HEK293 (cell line): ENCODE measurements around the gene TTC39C.

Experiments
- IKZF3 ChIP-seq: fragments of 450-650 bp; IDR thresholded peaks from 2 replicates; pipeline ENCODE4 v1.5.0; 2018; ENCODE audit warnings: missing biosample characterization, mild to moderate bottlenecking, missing genetic modification characterization, moderate library complexity
- KLF9 ChIP-seq: fragments of 450-650 bp; formaldehyde crosslinking; IDR thresholded peaks from 2 replicates; pipeline ENCODE4 v1.5.1; 2016; ENCODE audit warnings: missing biosample characterization, missing genetic modification characterization, low read depth
- OVOL3 ChIP-seq: fragments of 450-650 bp; formaldehyde crosslinking; IDR thresholded peaks from 2 replicates; pipeline ENCODE4 v1.5.1; 2016; ENCODE audit warnings: missing biosample characterization, missing genetic modification characterization
- PRDM1 ChIP-seq: fragments of 450-650 bp; formaldehyde crosslinking; IDR thresholded peaks from 2 replicates; pipeline ENCODE4; 2016; ENCODE audit warnings: missing biosample characterization, missing genetic modification characterization
- SCRT2 ChIP-seq: fragments of 450-650 bp; formaldehyde crosslinking; IDR thresholded peaks from 2 replicates; pipeline ENCODE4 v1.5.1; 2016; ENCODE audit warnings: missing biosample characterization, missing genetic modification characterization
- SETDB1 ChIP-seq: IDR thresholded peaks from one replicate; pipeline ENCODE4 v1.6.1; 2017; ENCODE audit warnings: mild to moderate bottlenecking, low read length, moderate library complexity, mixed read lengths; ENCODE audit not compliant: insufficient read length
- ZBTB20 ChIP-seq: fragments of 450-650 bp; formaldehyde crosslinking; IDR thresholded peaks from 2 replicates; pipeline ENCODE4 v1.5.1; 2016; ENCODE audit warnings: missing biosample characterization, missing genetic modification characterization
- ZBTB21 ChIP-seq: fragments of 450-650 bp; formaldehyde crosslinking; IDR thresholded peaks from 2 replicates; pipeline ENCODE4 v1.5.1; 2017; ENCODE audit warnings: missing biosample characterization, missing genetic modification characterization
- ZFP3 ChIP-seq: fragments of 450-650 bp; formaldehyde crosslinking; IDR thresholded peaks from 2 replicates; pipeline ENCODE4 v1.5.1; 2016; ENCODE audit warnings: low read depth, missing biosample characterization, missing genetic modification characterization
- ZFP37 ChIP-seq: fragments of 450-650 bp; formaldehyde crosslinking; IDR thresholded peaks from 2 replicates; pipeline ENCODE4 v1.5.1; 2016; ENCODE audit warnings: missing biosample characterization, missing genetic modification characterization
- ZNF174 ChIP-seq: fragments of 450-650 bp; formaldehyde crosslinking; IDR thresholded peaks from 2 replicates; pipeline ENCODE4 v1.5.0; 2017; ENCODE audit warnings: missing biosample characterization, mild to moderate bottlenecking, missing genetic modification characterization
- ZNF366 ChIP-seq: fragments of 450-650 bp; formaldehyde crosslinking; conservative IDR thresholded peaks from 2 replicates; pipeline ENCODE4 v1.5.1; 2016; ENCODE audit warnings: missing biosample characterization, missing genetic modification characterization
- ZNF544 ChIP-seq: fragments of 450-650 bp; formaldehyde crosslinking; IDR thresholded peaks from 2 replicates; pipeline ENCODE4 v1.5.0; 2017; ENCODE audit warnings: missing biosample characterization, missing genetic modification characterization
- ZNF549 ChIP-seq: fragments of 450-650 bp; IDR thresholded peaks from 2 replicates; pipeline ENCODE4 v1.5.1; 2018; ENCODE audit warnings: missing biosample characterization, missing genetic modification characterization, mild to moderate bottlenecking, inconsistent platforms, moderate library complexity
- ZNF623 ChIP-seq: fragments of 450-650 bp; formaldehyde crosslinking; IDR thresholded peaks from 2 replicates; pipeline ENCODE4 v1.5.1; 2016; ENCODE audit warnings: missing biosample characterization, missing genetic modification characterization
- ZNF707 ChIP-seq: fragments of 450-650 bp; formaldehyde crosslinking; IDR thresholded peaks from 2 replicates; pipeline ENCODE4 v1.5.1; 2016; ENCODE audit warnings: missing biosample characterization, missing genetic modification characterization
- ZNF843 ChIP-seq: fragments of 450-650 bp; formaldehyde crosslinking; IDR thresholded peaks from 2 replicates; pipeline ENCODE4 v1.5.1; 2016; ENCODE audit warnings: missing biosample characterization, missing genetic modification characterization
- ZXDB ChIP-seq: fragments of 450-650 bp; formaldehyde crosslinking; IDR thresholded peaks from 2 replicates; pipeline ENCODE4 v1.5.1; 2016; ENCODE audit warnings: missing biosample characterization, missing genetic modification characterization
- TF ChIP-seq, protein P1 (sequence below): fragments of 450-650 bp; formaldehyde crosslinking; IDR thresholded peaks from 2 replicates; pipeline ENCODE4 v1.5.1; 2016; ENCODE audit warnings: missing biosample characterization, missing genetic modification characterization
- TF ChIP-seq, protein P2 (sequence below): fragments of 450-650 bp; formaldehyde crosslinking; IDR thresholded peaks from 2 replicates; pipeline ENCODE4 v1.5.1; 2016; ENCODE audit warnings: missing biosample characterization, missing genetic modification characterization, borderline replicate concordance
- TF ChIP-seq, protein P3 (sequence below): fragments of 450-650 bp; formaldehyde crosslinking; IDR thresholded peaks from 2 replicates; pipeline ENCODE4 v1.5.1; 2016; ENCODE audit warnings: missing biosample characterization, missing genetic modification characterization
- TF ChIP-seq, protein P4 (sequence below): fragments of 450-650 bp; formaldehyde crosslinking; IDR thresholded peaks from 2 replicates; pipeline ENCODE4 v1.5.1; 2016; ENCODE audit warnings: missing biosample characterization, missing genetic modification characterization
- TF ChIP-seq, protein P5 (sequence below): fragments of 450-650 bp; formaldehyde crosslinking; IDR thresholded peaks from 2 replicates; pipeline ENCODE4 v1.5.1; 2016; ENCODE audit warnings: missing biosample characterization, missing genetic modification characterization
- TF ChIP-seq, protein P6 (sequence below): fragments of 450-650 bp; formaldehyde crosslinking; optimal IDR thresholded peaks from 2 replicates; pipeline ENCODE3; 2016; ENCODE audit warnings: missing biosample characterization, mild to moderate bottlenecking, missing genetic modification characterization

Gene TTC39C

DNA sequence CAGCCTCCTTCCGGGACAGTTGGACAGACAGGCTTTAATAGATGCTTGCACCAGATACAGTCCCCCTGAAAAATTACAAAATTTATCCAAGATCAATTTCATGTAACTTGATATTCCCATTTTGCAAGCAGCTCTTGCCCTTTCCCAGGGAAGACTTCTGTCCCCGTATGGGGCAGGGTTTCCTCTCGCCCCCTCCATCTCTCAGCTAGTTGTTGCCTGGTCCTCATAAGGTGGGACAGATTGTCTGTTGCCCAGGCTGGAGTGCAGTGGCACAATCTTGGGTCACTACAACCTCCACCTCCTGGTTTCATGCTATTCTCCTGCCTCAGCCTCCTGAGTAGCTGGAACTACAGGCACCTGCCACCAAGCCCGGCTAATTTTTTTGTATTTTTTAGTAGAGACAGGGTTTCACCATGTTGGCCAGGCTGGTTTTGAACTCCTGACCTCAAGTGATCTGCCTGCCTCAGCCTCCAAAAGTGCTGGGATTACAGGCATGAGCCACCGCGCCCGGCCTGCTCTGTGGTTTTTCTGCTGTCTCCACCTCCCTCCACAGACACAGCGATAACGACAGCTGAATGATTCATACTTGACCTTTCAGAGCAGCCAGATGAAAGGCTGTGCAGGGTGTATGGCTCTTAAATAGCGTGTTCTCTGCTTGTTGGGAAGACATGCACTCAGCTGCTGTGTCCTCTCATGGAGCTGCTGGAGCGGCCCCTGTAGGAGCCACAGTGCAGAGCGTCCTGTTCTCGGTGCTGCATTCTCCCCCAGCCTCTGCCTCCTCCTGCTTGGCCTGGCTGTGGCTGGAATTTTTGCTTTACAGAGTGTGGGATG is 61.4 kb downstream of the TTC39C start (continued):
- TF ChIP-seq ZXDB (tag by site-specific recombination) (peak; percentile 90), IKZF3 (tag by site-specific recombination) (peak; percentile 89), ZNF707 (tag by site-specific recombination) (no peak), ZBTB20 (tag by site-specific recombination) (no peak), OVOL3 (peak; percentile 60; the same call in 1 of the 2 replicates), KLF9 (0 out of 2 replicates have a peak, but pooled peaks have one; percentile 16), ZBTB21 (no peak), ZNF366 (peak; percentile 96), SETDB1 (peak; percentile 56), ZNF843 (tag by site-specific recombination) (peak; percentile 85), ZNF623 (no peak), ZFP37 (peak; percentile 94), ZFP3 (tag by site-specific recombination) (no peak), ZNF544 (tag by site-specific recombination) (no peak), PRDM1 (tag by site-specific recombination) (peak; percentile 87), ZNF174 (tag by site-specific recombination) (no peak), ZNF549 (tag by site-specific recombination) (no peak), SCRT2 (0 out of 2 replicates have a peak, but pooled peaks have one; percentile 27)
- TF ChIP-seq, protein P1, sequence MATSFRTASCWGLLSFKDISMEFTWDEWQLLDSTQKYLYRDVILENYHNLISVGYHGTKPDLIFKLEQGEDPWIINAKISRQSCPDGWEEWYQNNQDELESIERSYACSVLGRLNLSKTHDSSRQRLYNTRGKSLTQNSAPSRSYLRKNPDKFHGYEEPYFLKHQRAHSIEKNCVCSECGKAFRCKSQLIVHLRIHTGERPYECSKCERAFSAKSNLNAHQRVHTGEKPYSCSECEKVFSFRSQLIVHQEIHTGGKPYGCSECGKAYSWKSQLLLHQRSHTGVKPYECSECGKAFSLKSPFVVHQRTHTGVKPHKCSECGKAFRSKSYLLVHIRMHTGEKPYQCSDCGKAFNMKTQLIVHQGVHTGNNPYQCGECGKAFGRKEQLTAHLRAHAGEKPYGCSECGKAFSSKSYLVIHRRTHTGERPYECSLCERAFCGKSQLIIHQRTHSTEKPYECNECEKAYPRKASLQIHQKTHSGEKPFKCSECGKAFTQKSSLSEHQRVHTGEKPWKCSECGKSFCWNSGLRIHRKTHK (tag by site-specific recombination), result no peak
- TF ChIP-seq, protein P2, sequence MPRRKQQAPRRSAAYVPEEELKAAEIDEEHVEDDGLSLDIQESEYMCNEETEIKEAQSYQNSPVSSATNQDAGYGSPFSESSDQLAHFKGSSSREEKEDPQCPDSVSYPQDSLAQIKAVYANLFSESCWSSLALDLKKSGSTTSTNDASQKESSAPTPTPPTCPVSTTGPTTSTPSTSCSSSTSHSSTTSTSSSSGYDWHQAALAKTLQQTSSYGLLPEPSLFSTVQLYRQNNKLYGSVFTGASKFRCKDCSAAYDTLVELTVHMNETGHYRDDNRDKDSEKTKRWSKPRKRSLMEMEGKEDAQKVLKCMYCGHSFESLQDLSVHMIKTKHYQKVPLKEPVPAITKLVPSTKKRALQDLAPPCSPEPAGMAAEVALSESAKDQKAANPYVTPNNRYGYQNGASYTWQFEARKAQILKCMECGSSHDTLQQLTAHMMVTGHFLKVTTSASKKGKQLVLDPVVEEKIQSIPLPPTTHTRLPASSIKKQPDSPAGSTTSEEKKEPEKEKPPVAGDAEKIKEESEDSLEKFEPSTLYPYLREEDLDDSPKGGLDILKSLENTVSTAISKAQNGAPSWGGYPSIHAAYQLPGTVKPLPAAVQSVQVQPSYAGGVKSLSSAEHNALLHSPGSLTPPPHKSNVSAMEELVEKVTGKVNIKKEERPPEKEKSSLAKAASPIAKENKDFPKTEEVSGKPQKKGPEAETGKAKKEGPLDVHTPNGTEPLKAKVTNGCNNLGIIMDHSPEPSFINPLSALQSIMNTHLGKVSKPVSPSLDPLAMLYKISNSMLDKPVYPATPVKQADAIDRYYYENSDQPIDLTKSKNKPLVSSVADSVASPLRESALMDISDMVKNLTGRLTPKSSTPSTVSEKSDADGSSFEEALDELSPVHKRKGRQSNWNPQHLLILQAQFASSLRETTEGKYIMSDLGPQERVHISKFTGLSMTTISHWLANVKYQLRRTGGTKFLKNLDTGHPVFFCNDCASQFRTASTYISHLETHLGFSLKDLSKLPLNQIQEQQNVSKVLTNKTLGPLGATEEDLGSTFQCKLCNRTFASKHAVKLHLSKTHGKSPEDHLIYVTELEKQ, result peak; percentile 24; the same call in 1 of the 2 replicates
- TF ChIP-seq, protein P3, sequence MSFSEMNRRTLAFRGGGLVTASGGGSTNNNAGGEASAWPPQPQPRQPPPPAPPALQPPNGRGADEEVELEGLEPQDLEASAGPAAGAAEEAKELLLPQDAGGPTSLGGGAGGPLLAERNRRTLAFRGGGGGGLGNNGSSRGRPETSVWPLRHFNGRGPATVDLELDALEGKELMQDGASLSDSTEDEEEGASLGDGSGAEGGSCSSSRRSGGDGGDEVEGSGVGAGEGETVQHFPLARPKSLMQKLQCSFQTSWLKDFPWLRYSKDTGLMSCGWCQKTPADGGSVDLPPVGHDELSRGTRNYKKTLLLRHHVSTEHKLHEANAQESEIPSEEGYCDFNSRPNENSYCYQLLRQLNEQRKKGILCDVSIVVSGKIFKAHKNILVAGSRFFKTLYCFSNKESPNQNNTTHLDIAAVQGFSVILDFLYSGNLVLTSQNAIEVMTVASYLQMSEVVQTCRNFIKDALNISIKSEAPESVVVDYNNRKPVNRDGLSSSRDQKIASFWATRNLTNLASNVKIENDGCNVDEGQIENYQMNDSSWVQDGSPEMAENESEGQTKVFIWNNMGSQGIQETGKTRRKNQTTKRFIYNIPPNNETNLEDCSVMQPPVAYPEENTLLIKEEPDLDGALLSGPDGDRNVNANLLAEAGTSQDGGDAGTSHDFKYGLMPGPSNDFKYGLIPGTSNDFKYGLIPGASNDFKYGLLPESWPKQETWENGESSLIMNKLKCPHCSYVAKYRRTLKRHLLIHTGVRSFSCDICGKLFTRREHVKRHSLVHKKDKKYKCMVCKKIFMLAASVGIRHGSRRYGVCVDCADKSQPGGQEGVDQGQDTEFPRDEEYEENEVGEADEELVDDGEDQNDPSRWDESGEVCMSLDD (tag by site-specific recombination), result no peak
- TF ChIP-seq, protein P4, sequence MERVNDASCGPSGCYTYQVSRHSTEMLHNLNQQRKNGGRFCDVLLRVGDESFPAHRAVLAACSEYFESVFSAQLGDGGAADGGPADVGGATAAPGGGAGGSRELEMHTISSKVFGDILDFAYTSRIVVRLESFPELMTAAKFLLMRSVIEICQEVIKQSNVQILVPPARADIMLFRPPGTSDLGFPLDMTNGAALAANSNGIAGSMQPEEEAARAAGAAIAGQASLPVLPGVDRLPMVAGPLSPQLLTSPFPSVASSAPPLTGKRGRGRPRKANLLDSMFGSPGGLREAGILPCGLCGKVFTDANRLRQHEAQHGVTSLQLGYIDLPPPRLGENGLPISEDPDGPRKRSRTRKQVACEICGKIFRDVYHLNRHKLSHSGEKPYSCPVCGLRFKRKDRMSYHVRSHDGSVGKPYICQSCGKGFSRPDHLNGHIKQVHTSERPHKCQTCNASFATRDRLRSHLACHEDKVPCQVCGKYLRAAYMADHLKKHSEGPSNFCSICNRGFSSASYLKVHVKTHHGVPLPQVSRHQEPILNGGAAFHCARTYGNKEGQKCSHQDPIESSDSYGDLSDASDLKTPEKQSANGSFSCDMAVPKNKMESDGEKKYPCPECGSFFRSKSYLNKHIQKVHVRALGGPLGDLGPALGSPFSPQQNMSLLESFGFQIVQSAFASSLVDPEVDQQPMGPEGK (tag by site-specific recombination), result peak; percentile 67
- TF ChIP-seq, protein P5, sequence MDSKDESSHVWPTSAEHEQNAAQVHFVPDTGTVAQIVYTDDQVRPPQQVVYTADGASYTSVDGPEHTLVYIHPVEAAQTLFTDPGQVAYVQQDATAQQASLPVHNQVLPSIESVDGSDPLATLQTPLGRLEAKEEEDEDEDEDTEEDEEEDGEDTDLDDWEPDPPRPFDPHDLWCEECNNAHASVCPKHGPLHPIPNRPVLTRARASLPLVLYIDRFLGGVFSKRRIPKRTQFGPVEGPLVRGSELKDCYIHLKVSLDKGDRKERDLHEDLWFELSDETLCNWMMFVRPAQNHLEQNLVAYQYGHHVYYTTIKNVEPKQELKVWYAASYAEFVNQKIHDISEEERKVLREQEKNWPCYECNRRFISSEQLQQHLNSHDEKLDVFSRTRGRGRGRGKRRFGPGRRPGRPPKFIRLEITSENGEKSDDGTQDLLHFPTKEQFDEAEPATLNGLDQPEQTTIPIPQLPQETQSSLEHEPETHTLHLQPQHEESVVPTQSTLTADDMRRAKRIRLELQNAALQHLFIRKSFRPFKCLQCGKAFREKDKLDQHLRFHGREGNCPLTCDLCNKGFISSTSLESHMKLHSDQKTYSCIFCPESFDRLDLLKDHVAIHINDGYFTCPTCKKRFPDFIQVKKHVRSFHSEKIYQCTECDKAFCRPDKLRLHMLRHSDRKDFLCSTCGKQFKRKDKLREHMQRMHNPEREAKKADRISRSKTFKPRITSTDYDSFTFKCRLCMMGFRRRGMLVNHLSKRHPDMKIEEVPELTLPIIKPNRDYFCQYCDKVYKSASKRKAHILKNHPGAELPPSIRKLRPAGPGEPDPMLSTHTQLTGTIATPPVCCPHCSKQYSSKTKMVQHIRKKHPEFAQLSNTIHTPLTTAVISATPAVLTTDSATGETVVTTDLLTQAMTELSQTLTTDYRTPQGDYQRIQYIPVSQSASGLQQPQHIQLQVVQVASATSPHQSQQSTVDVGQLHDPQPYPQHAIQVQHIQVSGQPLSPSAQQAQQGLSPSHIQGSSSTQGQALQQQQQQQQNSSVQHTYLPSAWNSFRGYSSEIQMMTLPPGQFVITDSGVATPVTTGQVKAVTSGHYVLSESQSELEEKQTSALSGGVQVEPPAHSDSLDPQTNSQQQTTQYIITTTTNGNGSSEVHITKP (tag by site-specific recombination), result peak; percentile 74
- TF ChIP-seq, protein P6, sequence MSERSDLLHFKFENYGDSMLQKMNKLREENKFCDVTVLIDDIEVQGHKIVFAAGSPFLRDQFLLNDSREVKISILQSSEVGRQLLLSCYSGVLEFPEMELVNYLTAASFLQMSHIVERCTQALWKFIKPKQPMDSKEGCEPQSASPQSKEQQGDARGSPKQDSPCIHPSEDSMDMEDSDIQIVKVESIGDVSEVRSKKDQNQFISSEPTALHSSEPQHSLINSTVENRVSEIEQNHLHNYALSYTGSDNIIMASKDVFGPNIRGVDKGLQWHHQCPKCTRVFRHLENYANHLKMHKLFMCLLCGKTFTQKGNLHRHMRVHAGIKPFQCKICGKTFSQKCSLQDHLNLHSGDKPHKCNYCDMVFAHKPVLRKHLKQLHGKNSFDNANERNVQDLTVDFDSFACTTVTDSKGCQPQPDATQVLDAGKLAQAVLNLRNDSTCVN (tag by site-specific recombination), result peak; percentile 24
